Measurements from ENCODE around the gene TUBA3E. TPM values are rescaled to one million over a fixed set of nuclear protein-coding genes. Genes with fewer than 3 reads are reported as not detected.

Gene TUBA3E
- total and polyA plus RNA-seq, 9 of the 15 experiments (the other 6 are each of a cell fraction or from before 2014, with no cell fraction given) = 0.09 to 0.30 (median 0.13) TPM; not detected in 3

GRCh38 chr2:130181325-130181879, 16.8 kb downstream of the TUBA3E start, which contains the start of gene SMPD4 (continued):
- TF ChIP-seq, protein P1, sequence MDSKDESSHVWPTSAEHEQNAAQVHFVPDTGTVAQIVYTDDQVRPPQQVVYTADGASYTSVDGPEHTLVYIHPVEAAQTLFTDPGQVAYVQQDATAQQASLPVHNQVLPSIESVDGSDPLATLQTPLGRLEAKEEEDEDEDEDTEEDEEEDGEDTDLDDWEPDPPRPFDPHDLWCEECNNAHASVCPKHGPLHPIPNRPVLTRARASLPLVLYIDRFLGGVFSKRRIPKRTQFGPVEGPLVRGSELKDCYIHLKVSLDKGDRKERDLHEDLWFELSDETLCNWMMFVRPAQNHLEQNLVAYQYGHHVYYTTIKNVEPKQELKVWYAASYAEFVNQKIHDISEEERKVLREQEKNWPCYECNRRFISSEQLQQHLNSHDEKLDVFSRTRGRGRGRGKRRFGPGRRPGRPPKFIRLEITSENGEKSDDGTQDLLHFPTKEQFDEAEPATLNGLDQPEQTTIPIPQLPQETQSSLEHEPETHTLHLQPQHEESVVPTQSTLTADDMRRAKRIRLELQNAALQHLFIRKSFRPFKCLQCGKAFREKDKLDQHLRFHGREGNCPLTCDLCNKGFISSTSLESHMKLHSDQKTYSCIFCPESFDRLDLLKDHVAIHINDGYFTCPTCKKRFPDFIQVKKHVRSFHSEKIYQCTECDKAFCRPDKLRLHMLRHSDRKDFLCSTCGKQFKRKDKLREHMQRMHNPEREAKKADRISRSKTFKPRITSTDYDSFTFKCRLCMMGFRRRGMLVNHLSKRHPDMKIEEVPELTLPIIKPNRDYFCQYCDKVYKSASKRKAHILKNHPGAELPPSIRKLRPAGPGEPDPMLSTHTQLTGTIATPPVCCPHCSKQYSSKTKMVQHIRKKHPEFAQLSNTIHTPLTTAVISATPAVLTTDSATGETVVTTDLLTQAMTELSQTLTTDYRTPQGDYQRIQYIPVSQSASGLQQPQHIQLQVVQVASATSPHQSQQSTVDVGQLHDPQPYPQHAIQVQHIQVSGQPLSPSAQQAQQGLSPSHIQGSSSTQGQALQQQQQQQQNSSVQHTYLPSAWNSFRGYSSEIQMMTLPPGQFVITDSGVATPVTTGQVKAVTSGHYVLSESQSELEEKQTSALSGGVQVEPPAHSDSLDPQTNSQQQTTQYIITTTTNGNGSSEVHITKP (IDR thresholded peaks at IDR 0.05; ENCODE audit: partially characterized antibody) = no peak
- TF ChIP-seq MBD1 (CRISPR knock-in tag; IDR thresholded peaks at IDR 0.05) (no peak), CHAMP1 (IDR thresholded peaks at IDR 0.05) (no peak), ZNF175 (CRISPR knock-in tag; IDR thresholded peaks at IDR 0.05; ENCODE audit: low read depth) (no peak), CHD1 (IDR thresholded peaks at IDR 0.05; ENCODE audit: low read length) (no peak), ZBTB26 (CRISPR knock-in tag; IDR thresholded peaks at IDR 0.05) (no peak), MTA1 (IDR thresholded peaks at IDR 0.05; ENCODE audit: borderline replicate concordance) (peak; percentile 97), CEBPB (tag; IDR thresholded peaks at IDR 0.05) (no peak), MITF (IDR thresholded peaks at IDR 0.05) (no peak)
- TF ChIP-seq, protein P2, sequence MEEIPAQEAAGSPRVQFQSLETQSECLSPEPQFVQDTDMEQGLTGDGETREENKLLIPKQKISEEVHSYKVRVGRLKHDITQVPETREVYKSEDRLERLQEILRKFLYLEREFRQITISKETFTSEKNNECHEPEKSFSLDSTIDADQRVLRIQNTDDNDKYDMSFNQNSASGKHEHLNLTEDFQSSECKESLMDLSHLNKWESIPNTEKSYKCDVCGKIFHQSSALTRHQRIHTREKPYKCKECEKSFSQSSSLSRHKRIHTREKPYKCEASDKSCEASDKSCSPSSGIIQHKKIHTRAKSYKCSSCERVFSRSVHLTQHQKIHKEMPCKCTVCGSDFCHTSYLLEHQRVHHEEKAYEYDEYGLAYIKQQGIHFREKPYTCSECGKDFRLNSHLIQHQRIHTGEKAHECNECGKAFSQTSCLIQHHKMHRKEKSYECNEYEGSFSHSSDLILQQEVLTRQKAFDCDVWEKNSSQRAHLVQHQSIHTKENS (CRISPR knock-in tag; IDR thresholded peaks at IDR 0.05) = no peak

Data from K562 (cell line).